ENCODE data around the gene CAPN11.
"Not testable (repeated sequence)": the region's sequence is repeated elsewhere in the genome, so short reads cannot be mapped to it uniquely, and the experiment has no call there.

The CAPN11 gene

DNA sequence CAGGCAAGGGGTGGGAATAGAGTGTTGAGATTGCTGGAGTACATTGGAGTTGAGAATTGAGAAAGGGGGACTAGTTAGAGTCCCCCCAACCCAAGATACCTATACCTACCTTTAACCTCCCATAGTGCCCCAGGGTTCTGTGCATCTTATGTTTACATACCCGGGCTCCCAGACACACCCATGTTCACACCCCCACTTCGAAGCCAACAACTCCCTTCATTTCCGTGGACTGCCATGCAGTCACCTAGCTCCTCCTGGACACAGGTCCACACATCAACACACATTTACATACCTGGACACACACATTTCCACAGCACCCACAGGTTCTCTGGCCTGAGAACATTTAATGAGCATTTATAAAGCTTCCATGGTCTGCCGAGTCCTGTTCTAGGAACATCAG lies 26.1 kb upstream of the CAPN11 start:
- H3K9me3 ChIP-seq (ENCODE audit: control insufficient read depth, insufficient read depth, low read length), result no peaks in the 10 kb centered on the region
- no CpG with 5 or more reads among the region's 4 CpGs for WGBS (ENCODE audit: insufficient coverage, insufficient read length)
- no peak for DNase-seq (ENCODE audit: low read depth, low spot score)
- H3K4me3 ChIP-seq (ENCODE audit: low read length), result no peak overlapping the region
- no peaks in the 10 kb centered on the region for H3K36me3 ChIP-seq (ENCODE audit: control insufficient read depth, insufficient read depth, low read length)
- no peaks in the 10 kb centered on the region for H3K27me3 ChIP-seq (ENCODE audit: control insufficient read depth, insufficient read depth, low read length)
- peaks cover 7% of the 10 kb centered on the region for H3K4me1 ChIP-seq (ENCODE audit: control insufficient read depth, insufficient read depth, low read length)
- H3K27ac ChIP-seq (ENCODE audit: low read length), result no peak overlapping the region

- no peak for DNase-seq (ENCODE audit: low read depth, low spot score)
- peaks cover 7% of the 10 kb centered on the region for H3K4me1 ChIP-seq (ENCODE audit: control insufficient read depth, insufficient read depth, low read length)
- no CpG with 5 or more reads among the region's 9 CpGs for WGBS (ENCODE audit: insufficient coverage, insufficient read length)
- H3K36me3 ChIP-seq (ENCODE audit: control insufficient read depth, insufficient read depth, low read length), result no peaks in the 10 kb centered on the region
- no peaks in the 10 kb centered on the region for H3K9me3 ChIP-seq (ENCODE audit: control insufficient read depth, insufficient read depth, low read length)
- no peak overlapping the region for H3K4me3 ChIP-seq (ENCODE audit: low read length)
- no peaks in the 10 kb centered on the region for H3K27me3 ChIP-seq (ENCODE audit: control insufficient read depth, insufficient read depth, low read length)
- no peak overlapping the region for H3K27ac ChIP-seq (ENCODE audit: low read length)
Observed at GRCh38 chr6:44133003-44133931, 25.4 kb upstream of the CAPN11 start.

DNA sequence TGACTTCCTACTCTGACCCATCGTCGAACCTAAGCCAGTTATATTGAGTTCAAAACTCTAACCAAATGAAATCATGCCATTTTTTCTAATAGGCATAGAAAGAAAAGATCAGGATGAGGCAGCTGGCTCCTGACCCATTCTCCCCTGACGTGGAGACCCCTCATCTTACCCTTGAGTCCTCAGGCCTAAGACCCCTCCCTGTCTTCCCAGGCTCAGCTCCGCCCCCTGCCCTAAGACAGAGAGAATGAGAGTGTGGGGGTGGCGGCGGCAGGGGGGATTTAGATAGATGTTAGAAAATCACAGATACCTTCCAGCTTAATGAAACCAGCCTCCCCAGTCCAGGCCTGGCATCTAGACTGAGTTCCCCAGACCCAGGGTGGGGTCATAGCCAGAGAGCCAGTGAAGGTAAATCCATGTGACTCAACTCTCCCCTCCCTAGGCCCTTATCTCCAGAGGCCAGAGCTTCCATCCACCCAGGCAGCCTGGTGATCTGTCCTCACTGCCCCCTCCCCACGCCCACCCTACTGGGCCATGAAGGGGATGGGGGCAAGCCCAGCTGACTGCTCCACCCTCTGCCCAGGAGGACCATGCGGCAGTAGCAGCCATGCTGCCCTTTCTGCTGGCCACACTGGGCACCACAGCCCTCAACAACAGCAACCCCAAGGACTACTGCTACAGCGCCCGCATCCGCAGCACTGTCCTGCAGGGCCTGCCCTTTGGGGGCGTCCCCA lies 24.5 kb upstream of the CAPN11 start:
- H3K27me3 ChIP-seq (ENCODE audit: control insufficient read depth, insufficient read depth, low read length), result no peaks in the 10 kb centered on the region
- peaks cover 3% of the 10 kb centered on the region; the same call in 1 of the 2 replicates for H3K4me1 ChIP-seq (ENCODE audit: control insufficient read depth, insufficient read depth, low read length)
- DNase-seq (ENCODE audit: low read depth, low spot score), result no peak
- WGBS (ENCODE audit: insufficient coverage, insufficient read length), result no CpG with 5 or more reads among the region's 12 CpGs
- H3K36me3 ChIP-seq (ENCODE audit: control insufficient read depth, insufficient read depth, low read length), result no peaks in the 10 kb centered on the region
- H3K9me3 ChIP-seq (ENCODE audit: control insufficient read depth, insufficient read depth, low read length), result no peaks in the 10 kb centered on the region
- H3K27ac ChIP-seq (ENCODE audit: low read length), result no peak overlapping the region
- H3K4me3 ChIP-seq (ENCODE audit: low read length), result no peak overlapping the region

DNA sequence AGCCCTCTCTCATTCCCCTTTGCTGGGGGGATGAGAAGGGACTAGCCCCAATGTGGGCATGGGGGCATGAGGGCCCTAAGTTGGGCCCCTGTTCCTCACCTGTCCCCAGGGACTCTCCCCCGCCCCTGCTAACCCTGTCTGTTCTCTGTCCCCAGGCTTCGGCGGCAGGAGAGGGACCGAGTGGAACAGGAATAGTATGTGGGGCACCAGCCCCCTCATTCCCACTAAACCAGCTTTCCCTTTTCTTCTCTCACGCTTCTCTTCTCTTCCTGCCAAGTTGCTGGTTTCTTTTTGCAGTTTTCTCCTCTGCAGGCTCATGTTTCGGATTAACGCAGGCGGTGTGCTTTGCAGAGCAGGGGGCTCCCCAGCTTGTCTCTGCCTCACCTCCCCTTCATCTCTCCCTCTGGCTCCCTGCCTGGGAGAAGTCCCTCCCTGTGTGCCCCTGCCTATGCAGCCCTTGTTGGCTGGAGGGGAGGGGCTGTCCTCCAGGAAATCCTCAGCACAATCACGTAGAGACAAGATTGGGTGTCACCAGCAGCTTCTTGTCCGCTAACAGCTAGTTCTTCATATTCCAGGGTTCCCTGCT lies 23.4 kb upstream of the CAPN11 start:
- H3K36me3 ChIP-seq (ENCODE audit: control insufficient read depth, insufficient read depth, low read length), result peaks cover 3% of the 10 kb centered on the region; the same call in 1 of the 2 replicates

DNA sequence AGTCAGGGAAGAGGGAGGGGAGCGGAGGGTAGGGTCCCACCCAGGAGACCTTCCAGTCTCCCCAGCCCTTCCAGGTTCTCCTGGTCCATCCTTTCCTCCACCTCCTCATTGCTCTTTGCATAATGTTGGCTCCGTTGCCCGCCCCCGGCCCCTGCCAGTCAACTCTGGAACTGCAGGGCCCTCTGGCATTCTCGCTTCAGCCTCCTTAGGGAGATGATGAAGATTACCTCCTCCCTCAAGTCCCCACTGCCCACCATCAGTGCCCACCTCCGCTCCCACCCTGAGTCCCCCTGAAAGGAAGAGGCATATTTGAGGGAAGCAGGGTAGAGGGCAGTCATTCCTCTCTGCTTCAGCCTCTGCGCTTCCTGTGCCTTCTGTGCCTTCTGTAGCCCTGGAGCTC lies 22.7 kb upstream of the CAPN11 start:
- WGBS (ENCODE audit: insufficient coverage, insufficient read length), result no CpG with 5 or more reads among the region's 7 CpGs
- Histone ChIP-seq H3K27ac (ENCODE audit: low read length) (no peak overlapping the region), H3K36me3 (ENCODE audit: control insufficient read depth, insufficient read depth, low read length) (peaks cover 8% of the 10 kb centered on the region; the same call in 1 of the 2 replicates), H3K9me3 (ENCODE audit: control insufficient read depth, insufficient read depth, low read length) (no peaks in the 10 kb centered on the region), H3K27me3 (ENCODE audit: control insufficient read depth, insufficient read depth, low read length) (no peaks in the 10 kb centered on the region), H3K4me1 (ENCODE audit: control insufficient read depth, insufficient read depth, low read length) (peaks cover 3% of the 10 kb centered on the region; the same call in 1 of the 2 replicates), H3K4me3 (ENCODE audit: low read length) (no peak overlapping the region)
- no peak for DNase-seq (ENCODE audit: low read depth, low spot score)

More for the DNA sequence above, 23.4 kb upstream of the CAPN11 start:
- H3K9me3 ChIP-seq (ENCODE audit: control insufficient read depth, insufficient read depth, low read length), result no peaks in the 10 kb centered on the region
- no peak overlapping the region for H3K4me3 ChIP-seq (ENCODE audit: low read length)
- no peaks in the 10 kb centered on the region for H3K27me3 ChIP-seq (ENCODE audit: control insufficient read depth, insufficient read depth, low read length)
- peaks cover 3% of the 10 kb centered on the region; the same call in 1 of the 2 replicates for H3K4me1 ChIP-seq (ENCODE audit: control insufficient read depth, insufficient read depth, low read length)
- H3K27ac ChIP-seq (ENCODE audit: low read length), result no peak overlapping the region
- WGBS (ENCODE audit: insufficient coverage, insufficient read length), result no CpG with 5 or more reads among the region's 10 CpGs
- no peak for DNase-seq (ENCODE audit: low read depth, low spot score)

- H3K27ac ChIP-seq (ENCODE audit: low read length), result no peak overlapping the region
- no peaks in the 10 kb centered on the region for H3K27me3 ChIP-seq (ENCODE audit: control insufficient read depth, insufficient read depth, low read length)
- H3K4me1 ChIP-seq (ENCODE audit: control insufficient read depth, insufficient read depth, low read length), result no peaks in the 10 kb centered on the region
- peaks cover 9% of the 10 kb centered on the region; the same call in 1 of the 2 replicates for H3K36me3 ChIP-seq (ENCODE audit: control insufficient read depth, insufficient read depth, low read length)
- WGBS (ENCODE audit: insufficient coverage, insufficient read length), result no CpG with 5 or more reads among the region's 6 CpGs
- DNase-seq (ENCODE audit: low read depth, low spot score), result no peak
- H3K9me3 ChIP-seq (ENCODE audit: control insufficient read depth, insufficient read depth, low read length), result no peaks in the 10 kb centered on the region
- H3K4me3 ChIP-seq (ENCODE audit: low read length), result no peak overlapping the region
Observed at GRCh38 chr6:44138717-44139350, 19.8 kb upstream of the CAPN11 start.

- Histone ChIP-seq H3K4me1 (ENCODE audit: control insufficient read depth, insufficient read depth, low read length) (no peaks in the 10 kb centered on the region), H3K4me3 (ENCODE audit: low read length) (no peak overlapping the region), H3K27ac (ENCODE audit: low read length) (no peak overlapping the region), H3K27me3 (ENCODE audit: control insufficient read depth, insufficient read depth, low read length) (no peaks in the 10 kb centered on the region), H3K36me3 (ENCODE audit: control insufficient read depth, insufficient read depth, low read length) (peaks cover 9% of the 10 kb centered on the region; the same call in 1 of the 2 replicates), H3K9me3 (ENCODE audit: control insufficient read depth, insufficient read depth, low read length) (no peaks in the 10 kb centered on the region)
- no peak for DNase-seq (ENCODE audit: low read depth, low spot score)
- no CpG with 5 or more reads among the region's 10 CpGs for WGBS (ENCODE audit: insufficient coverage, insufficient read length)
Observed at GRCh38 chr6:44139351-44139743, 19.3 kb upstream of the CAPN11 start.

DNA sequence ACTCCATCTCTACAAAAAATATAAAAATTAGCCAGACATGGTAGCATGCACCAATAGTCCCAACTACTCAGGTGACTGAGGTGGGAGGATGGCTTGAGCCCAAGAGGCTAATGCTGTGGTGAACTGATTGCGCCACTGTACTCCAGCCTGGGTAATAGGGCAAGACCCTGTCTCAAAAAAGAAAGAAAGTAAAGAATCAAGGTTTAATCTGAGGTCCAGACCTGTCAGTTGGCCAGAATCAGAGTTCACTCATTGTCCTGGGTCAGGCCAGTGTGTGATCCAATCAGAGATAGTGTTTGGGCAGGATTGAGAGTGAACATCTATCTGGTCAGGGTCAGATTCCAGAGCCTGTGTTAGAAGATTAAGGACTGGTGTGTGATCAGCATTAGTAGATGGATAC lies 15.8 kb upstream of the CAPN11 start:
- H3K9me3 ChIP-seq (ENCODE audit: control insufficient read depth, insufficient read depth, low read length), result no peaks in the 10 kb centered on the region
- DNase-seq (ENCODE audit: low read depth, low spot score), result no peak
- peaks cover 19% of the 10 kb centered on the region; the same call in 1 of the 2 replicates for H3K36me3 ChIP-seq (ENCODE audit: control insufficient read depth, insufficient read depth, low read length)
- no CpG with 5 or more reads among the region's 1 CpG for WGBS (ENCODE audit: insufficient coverage, insufficient read length)
- no peaks in the 10 kb centered on the region for H3K27me3 ChIP-seq (ENCODE audit: control insufficient read depth, insufficient read depth, low read length)
- H3K4me3 ChIP-seq (ENCODE audit: low read length), result no peak overlapping the region
- H3K27ac ChIP-seq (ENCODE audit: low read length), result no peak overlapping the region
- no peaks in the 10 kb centered on the region for H3K4me1 ChIP-seq (ENCODE audit: control insufficient read depth, insufficient read depth, low read length)

GRCh38 chr6:44143731-44144130 lies 14.9 kb upstream of the CAPN11 start:
- H3K4me3 ChIP-seq (ENCODE audit: low read length), result no peak overlapping the region
- H3K4me1 ChIP-seq (ENCODE audit: control insufficient read depth, insufficient read depth, low read length), result no peaks in the 10 kb centered on the region
- peaks cover 26% of the 10 kb centered on the region; the same call in 1 of the 2 replicates for H3K36me3 ChIP-seq (ENCODE audit: control insufficient read depth, insufficient read depth, low read length)
- no peak overlapping the region for H3K27ac ChIP-seq (ENCODE audit: low read length)
- H3K9me3 ChIP-seq (ENCODE audit: control insufficient read depth, insufficient read depth, low read length), result no peaks in the 10 kb centered on the region
- WGBS (ENCODE audit: insufficient coverage, insufficient read length), result no CpG with 5 or more reads among the region's 1 CpG
- H3K27me3 ChIP-seq (ENCODE audit: control insufficient read depth, insufficient read depth, low read length), result no peaks in the 10 kb centered on the region
- no peak for DNase-seq (ENCODE audit: low read depth, low spot score)

DNA sequence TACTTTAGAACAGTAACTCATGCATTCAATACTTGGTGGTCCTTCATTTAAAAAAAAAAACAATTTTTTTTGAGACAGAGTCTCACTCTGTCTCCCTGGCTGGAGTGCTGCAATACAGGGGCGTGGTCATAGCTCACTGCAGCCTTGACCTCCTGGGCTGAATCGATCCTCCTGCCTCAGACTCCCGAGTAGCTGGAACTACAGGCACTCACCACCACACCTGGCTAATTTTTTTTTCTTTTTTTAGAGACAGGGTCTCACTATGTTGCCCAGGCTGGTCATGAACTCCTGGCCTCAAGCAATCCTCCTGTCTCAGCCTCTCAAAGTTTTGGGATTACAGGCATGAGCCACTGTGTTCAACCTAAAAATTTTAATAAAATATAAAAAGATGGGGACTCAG lies 14.1 kb upstream of the CAPN11 start:
- not testable (repeated sequence) for H3K4me1 ChIP-seq (ENCODE audit: control insufficient read depth, insufficient read depth, low read length); H3K4me3 ChIP-seq (ENCODE audit: low read length); H3K9me3 ChIP-seq (ENCODE audit: control insufficient read depth, insufficient read depth, low read length); H3K27ac ChIP-seq (ENCODE audit: low read length); DNase-seq (ENCODE audit: low read depth, low spot score); H3K27me3 ChIP-seq (ENCODE audit: control insufficient read depth, insufficient read depth, low read length)
- peaks cover 26% of the 10 kb centered on the region; the same call in 1 of the 2 replicates for H3K36me3 ChIP-seq (ENCODE audit: control insufficient read depth, insufficient read depth, low read length)
- WGBS (ENCODE audit: insufficient coverage, insufficient read length), result no CpG with 5 or more reads among the region's 3 CpGs

All from iPS DF 6.9 (cell line).